Measurements from ENCODE around the gene AOPEP. TPM values are rescaled to one million over a fixed set of nuclear protein-coding genes. Genes with fewer than 3 reads are reported as not detected.
"Not testable (repeated sequence)": the region's sequence is repeated elsewhere in the genome, so short reads cannot be mapped to it uniquely, and the experiment has no call there.

AOPEP gene
- total RNA-seq, 2 experiments from 2014 or later: 10.7 to 12.2 TPM

DNA sequence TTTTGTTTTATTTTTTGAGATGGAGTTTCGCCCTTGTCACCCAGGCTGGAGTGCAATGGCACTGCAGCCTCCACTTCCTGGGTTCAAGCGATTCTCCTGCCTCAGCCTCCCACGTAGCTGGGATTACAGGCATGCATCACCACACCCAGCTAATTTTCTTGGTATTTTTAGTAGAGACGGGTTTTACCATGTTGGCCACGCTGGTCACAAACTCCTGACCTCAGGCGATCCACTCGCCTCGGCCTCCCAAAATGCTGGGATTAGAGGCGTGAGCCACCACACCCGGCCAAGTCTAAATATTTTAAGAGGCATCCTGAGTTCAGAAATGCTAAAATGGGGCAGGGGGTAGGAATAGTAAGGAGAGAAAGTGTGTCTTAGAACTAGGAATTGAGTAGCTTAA is 122.3 kb downstream of the AOPEP start:
- POLR2A ChIA-PET; H3K9me3 Mint-ChIP-seq; H3K36me3 Mint-ChIP-seq; DNase-seq; H3K27ac Mint-ChIP-seq; CTCF ChIA-PET; intact Hi-C loops (cut with micrococcal nuclease); H3K27me3 Mint-ChIP-seq; H3K4me3 Mint-ChIP-seq: not testable (repeated sequence)
- H3K4me1 Mint-ChIP-seq (ENCODE audit: low read depth): peaks cover 11% of the 10 kb centered on the region

DNA sequence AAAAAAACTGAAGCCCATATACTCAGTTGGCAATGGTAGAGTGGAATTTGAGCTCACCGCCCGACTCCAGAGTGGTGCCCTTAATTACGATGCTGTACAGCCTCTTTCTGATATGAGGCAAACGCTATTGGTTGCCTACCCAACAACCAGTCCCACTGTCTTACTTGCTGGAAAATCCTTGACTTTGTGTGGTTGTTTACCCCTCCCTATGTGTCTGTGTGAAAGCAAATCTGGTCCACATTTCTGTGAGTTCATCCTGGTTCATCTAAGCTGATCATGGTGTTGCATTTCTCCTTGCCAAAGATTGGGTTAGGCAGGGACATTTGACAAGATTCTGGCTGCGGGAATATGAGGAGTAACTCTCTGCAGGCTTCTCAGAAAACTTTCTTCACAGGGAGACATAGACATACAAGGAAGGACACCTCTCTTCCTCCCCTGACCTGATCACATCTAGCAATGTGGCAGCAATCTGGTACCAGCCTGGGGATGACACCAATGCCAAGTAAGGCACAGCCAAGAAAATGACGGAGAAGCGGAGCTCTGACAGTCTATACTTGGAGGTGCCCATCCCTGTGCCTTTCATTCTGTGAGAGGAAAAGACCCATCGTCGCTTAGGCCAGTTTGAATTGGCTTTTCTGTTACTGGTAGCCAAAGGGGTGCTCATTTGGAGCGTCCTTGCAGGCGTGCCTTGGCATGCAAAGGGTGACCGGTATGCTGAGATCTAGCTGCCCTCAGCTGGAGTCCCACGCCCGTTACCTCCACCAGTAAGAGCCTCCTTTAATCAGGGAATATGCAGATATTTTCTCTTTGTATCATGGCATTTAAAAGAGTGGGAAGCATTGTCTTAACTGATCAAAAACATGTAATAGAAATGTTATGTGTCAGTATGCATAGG is 124.3 kb downstream of the AOPEP start:
- POLR2A ChIA-PET: no interaction called here
- Mint-ChIP-seq H3K4me1 (ENCODE audit: low read depth) (peaks cover 11% of the 10 kb centered on the region), H3K27me3 (no peaks in the 10 kb centered on the region), H3K9me3 (no peaks in the 10 kb centered on the region), H3K27ac (no peak overlapping the region), H3K4me3 (no peak overlapping the region), H3K36me3 (no peaks in the 10 kb centered on the region)
- CTCF ChIA-PET: no interaction called here
- intact Hi-C loops (cut with micrococcal nuclease): no loop called here
- no peak for DNase-seq

DNA sequence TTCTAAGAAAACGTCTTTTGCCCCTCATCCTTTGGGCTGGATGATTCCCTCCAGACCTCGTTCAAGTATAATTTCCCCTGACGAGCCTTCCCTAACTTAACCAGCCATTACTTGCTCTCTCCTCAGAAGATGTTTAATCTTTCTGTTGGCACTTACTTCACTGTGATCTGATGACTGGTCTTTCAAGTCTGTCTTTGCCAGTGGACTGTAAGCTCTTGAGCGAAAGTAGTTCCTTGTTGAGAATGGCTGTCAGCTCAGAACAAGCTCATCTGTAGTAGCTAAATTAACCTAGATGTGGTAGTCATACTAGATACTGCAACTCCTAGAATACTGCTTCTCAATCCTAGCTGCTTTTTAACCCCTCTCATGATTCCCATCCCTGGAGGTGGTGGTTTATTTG is 125.0 kb downstream of the AOPEP start:
- ChIA-PET POLR2A (no interaction called here), CTCF (no interaction called here)
- H3K4me3 Mint-ChIP-seq: no peak overlapping the region
- H3K27me3 Mint-ChIP-seq: no peaks in the 10 kb centered on the region
- peaks cover 11% of the 10 kb centered on the region for H3K4me1 Mint-ChIP-seq (ENCODE audit: low read depth)
- H3K9me3 Mint-ChIP-seq: no peaks in the 10 kb centered on the region
- no peak for DNase-seq
- H3K36me3 Mint-ChIP-seq: no peaks in the 10 kb centered on the region
- no peak overlapping the region for H3K27ac Mint-ChIP-seq
- intact Hi-C loops (cut with micrococcal nuclease): no loop called here

DNA sequence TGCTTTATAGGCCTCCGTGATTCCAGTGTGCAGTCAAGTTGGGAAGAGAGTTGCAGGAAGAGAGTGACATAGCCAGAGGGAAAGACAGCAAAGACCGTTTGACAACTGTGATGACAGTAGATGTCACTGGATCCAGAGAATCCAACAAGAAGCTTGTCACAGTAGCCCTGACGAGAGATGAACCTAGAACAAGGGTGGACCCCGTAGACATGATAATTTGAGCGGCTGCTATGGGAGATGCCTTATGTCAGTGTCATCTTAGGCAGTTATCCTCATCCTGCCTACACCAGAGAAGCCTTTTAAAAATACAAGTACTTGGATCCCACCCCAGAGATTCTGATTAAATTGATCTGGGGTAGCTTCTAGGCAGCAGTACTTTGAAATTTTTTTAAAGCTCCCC is 125.4 kb downstream of the AOPEP start:
- Mint-ChIP-seq H3K4me1 (ENCODE audit: low read depth) (peaks cover 8% of the 10 kb centered on the region), H3K4me3 (no peak overlapping the region), H3K36me3 (no peaks in the 10 kb centered on the region), H3K27me3 (no peaks in the 10 kb centered on the region), H3K27ac (no peak overlapping the region), H3K9me3 (no peaks in the 10 kb centered on the region)
- intact Hi-C loops (cut with micrococcal nuclease): no loop called here
- ChIA-PET CTCF (no interaction called here), POLR2A (no interaction called here)
- DNase-seq: no peak

DNA sequence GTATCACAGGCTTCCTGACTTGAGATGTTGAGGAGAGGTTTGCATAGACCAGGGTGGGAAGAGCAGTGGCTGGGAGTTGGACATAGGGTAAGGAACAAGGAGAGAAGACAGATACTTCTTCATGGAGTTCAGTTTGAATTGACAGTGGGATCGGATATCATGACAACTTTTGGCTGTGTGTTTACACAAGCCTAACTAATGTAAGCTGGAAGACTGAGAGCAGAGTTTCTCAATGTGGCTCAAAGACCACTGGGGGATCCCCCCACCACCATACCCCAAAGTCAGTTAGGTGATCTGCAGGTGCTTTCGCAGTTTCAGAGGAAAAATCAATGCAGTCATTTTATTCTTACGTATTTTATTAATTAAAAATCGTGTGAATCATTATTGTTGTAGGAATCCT is 125.9 kb downstream of the AOPEP start:
- Mint-ChIP-seq H3K4me1 (ENCODE audit: low read depth) (peaks cover 3% of the 10 kb centered on the region), H3K9me3 (no peaks in the 10 kb centered on the region), H3K27ac (no peak overlapping the region), H3K36me3 (no peaks in the 10 kb centered on the region), H3K4me3 (no peak overlapping the region), H3K27me3 (no peaks in the 10 kb centered on the region)
- DNase-seq: no peak
- ChIA-PET POLR2A (no interaction called here), CTCF (no interaction called here)
- intact Hi-C loops (cut with micrococcal nuclease): no loop called here

DNA sequence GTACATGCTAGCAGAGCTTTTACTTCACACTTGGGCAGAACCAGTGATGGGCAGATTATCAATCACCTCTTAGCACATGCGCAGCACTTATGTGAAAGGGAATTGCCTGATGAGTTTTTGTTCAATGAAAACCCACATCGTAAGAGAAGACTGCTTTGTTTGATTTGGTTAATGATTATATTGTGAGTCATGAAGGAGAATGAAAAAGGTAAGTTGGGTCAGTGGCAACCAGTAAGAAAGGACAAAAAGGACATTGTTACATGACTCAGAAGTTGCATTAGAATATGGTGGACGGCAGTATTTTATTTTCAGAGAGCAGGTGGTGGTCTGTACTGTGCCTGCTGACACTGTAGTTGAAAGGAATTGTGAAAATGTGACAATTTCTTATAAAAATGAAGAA is 127.4 kb downstream of the AOPEP start:
- Mint-ChIP-seq H3K4me1 (ENCODE audit: low read depth) (no peaks in the 10 kb centered on the region), H3K36me3 (peaks cover 4% of the 10 kb centered on the region), H3K4me3 (no peak overlapping the region), H3K9me3 (peaks cover 4% of the 10 kb centered on the region), H3K27ac (no peak overlapping the region), H3K27me3 (no peaks in the 10 kb centered on the region)
- ChIA-PET CTCF (no interaction called here), POLR2A (no interaction called here)
- intact Hi-C loops (cut with micrococcal nuclease): no loop called here
- DNase-seq: no peak

DNA sequence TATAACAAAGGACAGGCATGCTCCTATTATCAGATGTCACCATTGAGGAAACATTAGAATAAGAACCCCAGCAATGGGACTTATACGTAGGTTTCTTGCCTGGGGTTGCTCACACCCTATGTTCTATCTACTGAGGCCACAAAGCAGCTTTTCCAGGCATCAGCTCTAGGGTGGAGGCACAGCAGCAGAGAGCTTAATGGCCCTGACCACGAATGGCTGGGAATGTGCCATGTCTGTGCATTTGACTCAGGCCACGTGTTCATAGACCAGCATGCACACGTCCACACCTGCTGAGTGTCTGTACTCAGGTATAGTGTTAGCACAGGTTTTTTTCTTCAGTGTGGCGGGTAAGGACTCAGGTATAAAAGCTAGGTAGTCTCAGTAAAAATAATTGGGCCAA is 129.4 kb downstream of the AOPEP start:
- POLR2A ChIA-PET: interaction anchor here (0.6 kb wide), 1 partner anchor 41 kb away, joined by 4 read pairs; no protein-coding TSS in a partner anchor
- peaks cover 4% of the 10 kb centered on the region for H3K9me3 Mint-ChIP-seq
- CTCF ChIA-PET: interaction anchor here (1.0 kb wide), 1 partner anchor 272 kb away, joined by 3 read pairs; no protein-coding TSS in a partner anchor
- intact Hi-C loops (cut with micrococcal nuclease): no loop called here
- H3K4me1 Mint-ChIP-seq (ENCODE audit: low read depth): peaks cover 16% of the 10 kb centered on the region
- H3K27ac Mint-ChIP-seq: no peak overlapping the region
- DNase-seq: no peak
- H3K36me3 Mint-ChIP-seq: peaks cover 4% of the 10 kb centered on the region
- H3K4me3 Mint-ChIP-seq: no peak overlapping the region
- no peaks in the 10 kb centered on the region for H3K27me3 Mint-ChIP-seq

DNA sequence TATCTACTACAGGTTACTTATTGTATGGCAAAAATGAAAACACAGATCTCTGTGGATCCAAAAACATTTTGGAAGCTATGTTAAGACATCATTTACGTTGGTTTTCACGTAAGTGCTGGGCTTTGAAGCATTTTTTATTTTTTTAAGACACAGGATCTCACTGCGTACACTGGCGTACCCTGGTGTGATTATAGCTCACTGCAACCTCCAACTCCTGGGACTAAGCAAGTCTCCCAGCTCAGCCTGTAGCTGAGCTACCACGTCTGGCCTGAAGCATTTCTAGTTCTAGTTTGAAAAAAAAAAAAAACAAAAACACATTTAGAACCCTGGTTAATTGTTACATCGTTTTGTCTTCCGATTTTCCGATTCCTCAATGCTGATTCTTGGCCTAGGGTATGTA is 131.3 kb downstream of the AOPEP start:
- DNase-seq: no peak
- POLR2A ChIA-PET: no interaction called here
- Mint-ChIP-seq H3K36me3 (peaks cover 4% of the 10 kb centered on the region), H3K4me3 (no peak overlapping the region), H3K4me1 (ENCODE audit: low read depth) (peaks cover 35% of the 10 kb centered on the region), H3K27ac (no peak overlapping the region), H3K27me3 (no peaks in the 10 kb centered on the region), H3K9me3 (peaks cover 4% of the 10 kb centered on the region)
- CTCF ChIA-PET: interaction anchor here (0.9 to 1.0 kb wide), 2 partner anchors 176 to 272 kb away, joined by 3 read pairs; no protein-coding TSS in a partner anchor
- intact Hi-C loops (cut with micrococcal nuclease): no loop called here

DNA sequence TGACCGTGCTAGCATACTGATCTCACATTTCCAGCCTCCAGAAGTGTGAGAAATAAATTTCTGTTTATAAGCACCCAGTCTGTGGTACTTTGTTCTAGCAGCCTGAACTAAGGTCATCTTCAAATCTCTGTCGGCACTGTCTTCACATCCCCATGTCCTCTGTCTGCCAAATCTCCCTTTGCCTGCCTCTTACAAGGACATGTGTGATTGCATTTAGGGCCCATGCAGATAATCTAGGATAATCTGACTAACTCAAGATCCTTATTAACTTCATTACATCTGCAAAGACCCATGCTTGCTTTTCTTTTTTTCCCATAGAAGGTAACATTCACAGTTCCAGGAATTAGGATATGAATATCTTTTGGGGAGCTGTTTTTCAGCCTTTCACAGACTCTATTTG is 132.7 kb downstream of the AOPEP start:
- intact Hi-C loops (cut with micrococcal nuclease): no loop called here

DNA sequence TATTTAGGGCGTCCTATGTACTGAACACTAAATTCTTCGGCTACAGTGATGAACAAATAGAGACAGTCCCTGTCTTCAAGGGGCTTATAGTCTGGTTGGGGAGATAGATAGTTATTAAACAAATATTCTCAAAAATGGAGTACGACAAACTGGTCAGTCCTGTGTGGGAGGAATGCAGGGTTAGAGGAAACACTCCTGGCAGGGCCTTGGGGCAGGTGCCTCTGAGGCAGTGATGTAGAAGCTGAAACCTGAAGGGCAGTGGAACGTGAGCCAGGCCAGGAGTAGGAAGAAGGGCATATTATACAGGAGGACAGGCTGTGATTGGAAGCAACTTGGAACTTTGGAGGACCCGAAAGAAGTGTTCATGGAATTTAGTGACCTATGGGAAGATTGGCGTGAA is 133.4 kb downstream of the AOPEP start:
- Mint-ChIP-seq H3K27ac (no peak overlapping the region), H3K27me3 (no peaks in the 10 kb centered on the region), H3K4me3 (no peak overlapping the region), H3K4me1 (ENCODE audit: low read depth) (peaks cover 44% of the 10 kb centered on the region), H3K36me3 (peaks cover 4% of the 10 kb centered on the region), H3K9me3 (peaks cover 4% of the 10 kb centered on the region)
- ChIA-PET CTCF (no interaction called here), POLR2A (interaction anchor here (1.9 kb wide), 1 partner anchor 16 kb away, joined by 10 read pairs; no protein-coding TSS in a partner anchor)
- intact Hi-C loops (cut with micrococcal nuclease): loop anchor here (5.0 to 10.0 kb wide), 2 partner anchors 78 to 865 kb away; no protein-coding TSS in a partner anchor
- DNase-seq: no peak

More for the DNA sequence above, 132.7 kb downstream of the AOPEP start:
- Mint-ChIP-seq H3K4me1 (ENCODE audit: low read depth) (peaks cover 43% of the 10 kb centered on the region), H3K9me3 (peaks cover 4% of the 10 kb centered on the region), H3K36me3 (peaks cover 4% of the 10 kb centered on the region), H3K27ac (no peak overlapping the region), H3K4me3 (no peak overlapping the region), H3K27me3 (no peaks in the 10 kb centered on the region)
- DNase-seq: no peak
- POLR2A ChIA-PET: no interaction called here
- CTCF ChIA-PET: no interaction called here

DNA sequence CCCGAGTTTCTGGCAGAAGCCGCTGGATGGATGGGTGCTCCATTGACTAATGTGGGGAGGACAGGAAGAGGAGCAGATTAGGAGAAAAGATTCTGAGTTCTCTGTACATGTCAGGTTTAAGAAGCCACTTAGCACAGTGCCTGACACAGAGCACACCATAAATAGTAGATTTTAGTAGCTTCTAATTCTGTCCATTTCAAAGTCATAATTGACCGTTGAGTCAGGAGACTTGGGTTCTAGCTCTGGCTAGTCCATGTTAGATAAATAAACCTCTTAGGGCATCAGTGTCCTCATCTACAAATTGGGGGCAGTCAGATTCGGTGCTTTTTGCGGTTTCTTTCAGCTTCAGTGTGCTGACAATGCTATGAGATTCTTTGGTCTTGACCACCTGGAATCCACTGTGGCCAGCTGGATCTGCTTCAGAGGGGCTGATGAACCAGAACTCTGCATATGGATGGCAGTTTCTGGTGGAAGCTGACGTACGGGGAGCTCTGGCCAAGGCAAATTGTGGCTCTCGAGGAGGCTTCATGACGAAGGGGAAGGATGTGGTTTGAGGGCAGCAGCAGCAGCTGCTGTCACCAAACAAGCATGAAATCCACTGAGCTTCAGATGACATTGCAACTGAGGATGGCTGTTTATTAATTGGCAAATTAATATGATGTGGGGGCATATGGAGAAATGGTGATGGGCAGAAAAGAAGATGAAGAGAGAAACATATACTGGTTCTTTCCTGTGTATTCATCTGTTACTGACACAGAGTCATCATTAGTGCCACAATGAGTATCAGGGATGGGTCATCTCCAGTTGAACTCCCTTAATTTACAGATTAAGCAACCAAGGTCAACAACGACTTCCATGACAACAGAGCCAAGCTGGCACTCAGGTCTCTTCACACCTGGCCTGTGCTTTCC is 134.4 kb downstream of the AOPEP start:
- DNase-seq: peak; percentile 79
- Mint-ChIP-seq H3K27ac (peak overlapping the region; percentile 76), H3K4me1 (ENCODE audit: low read depth) (peaks cover 44% of the 10 kb centered on the region), H3K9me3 (peaks cover 4% of the 10 kb centered on the region), H3K27me3 (no peaks in the 10 kb centered on the region), H3K4me3 (peak overlapping the region; percentile 25), H3K36me3 (peaks cover 4% of the 10 kb centered on the region)
- ChIA-PET CTCF (interaction anchor here (0.9 to 1.4 kb wide), 3 partner anchors 14 to 307 kb away, joined by 3 to 5 read pairs (median 5); no protein-coding TSS in a partner anchor), POLR2A (interaction anchor here (0.9 to 1.9 kb wide), 8 partner anchors 11 to 143 kb away, joined by 3 to 10 read pairs (median 4); no protein-coding TSS in a partner anchor)
- intact Hi-C loops (cut with micrococcal nuclease): loop anchor here (1.0 to 10.0 kb wide), 4 partner anchors 10 to 864 kb away; no protein-coding TSS in a partner anchor

Measured in activated CD4-positive, alpha-beta memory T cell treated with anti-CD3 and anti-CD28 coated beads for 36 hours (primary cell).